IMR-90 (cell line): ENCODE measurements around the gene SLC7A7.

Experiments used
- CEBPB ChIP-seq: IDR thresholded peaks from 2 replicates; pipeline ENCODE4 v1.6.1; 2012; ENCODE audit warnings: low read depth, low read length, improper control_type of control experiment
- CHD1 ChIP-seq: IDR thresholded peaks from 2 replicates; pipeline ENCODE4 v1.6.1; 2012; ENCODE audit warnings: low read depth, low read length, improper control_type of control experiment
- CTCF ChIP-seq: conservative IDR thresholded peaks from 2 replicates; pipeline ENCODE4 v1.5.1; 2012; ENCODE audit warnings: mild to moderate bottlenecking, low read depth, low read length, improper control_type of control experiment
- ELK1 ChIP-seq: fragments of 150-350 bp; IDR thresholded peaks from 2 replicates; pipeline ENCODE4 v1.6.1; 2016; ENCODE audit warnings: low read depth, mild to moderate bottlenecking, low read length, moderate library complexity, borderline replicate concordance
- FOS ChIP-seq: fragments of 150-350 bp; IDR thresholded peaks from 2 replicates; pipeline ENCODE4 v1.6.1; 2016; ENCODE audit warnings: low read depth, low read length
- MAFK ChIP-seq: IDR thresholded peaks from 2 replicates; pipeline ENCODE4 v1.6.1; 2012; ENCODE audit warnings: low read depth, low read length, improper control_type of control experiment
- POLR2A ChIP-seq: IDR thresholded peaks from 2 replicates; pipeline ENCODE4 v1.6.1; 2012; ENCODE audit warnings: mild to moderate bottlenecking, low read depth, low read length
- RAD21 ChIP-seq: IDR thresholded peaks from 2 replicates; pipeline ENCODE4 v1.6.1; 2012; ENCODE audit warnings: low read length, improper control_type of control experiment
- RCOR1 ChIP-seq: IDR thresholded peaks from 2 replicates; pipeline ENCODE4 v1.6.1; 2012; ENCODE audit warnings: mild to moderate bottlenecking, low read length, improper control_type of control experiment; ENCODE audit not compliant: insufficient replicate concordance
- SMC3 ChIP-seq: fragments of 150-350 bp; IDR thresholded peaks from 2 replicates; pipeline ENCODE4 v1.6.1; 2016; ENCODE audit warnings: low read depth, mild to moderate bottlenecking, antibody characterized with exemption, low read length, moderate library complexity
- USF2 ChIP-seq: fragments of 150-350 bp; IDR thresholded peaks from 2 replicates; pipeline ENCODE4 v1.6.1; 2017; ENCODE audit warnings: mild to moderate bottlenecking, antibody characterized with exemption, low read length, low read depth

- TF ChIP-seq CTCF (no peak), SMC3 (no peak), CHD1 (no peak), MAFK (no peak), POLR2A (no peak), RCOR1 (no peak), RAD21 (no peak), ELK1 (no peak), USF2 (no peak), CEBPB (no peak), FOS (no peak)
Measured at GRCh38 chr14:22808388-22809209, 6.6 kb downstream of the SLC7A7 start.
